HEK293 (cell line): ENCODE results near the gene TFE3.

Experiments
- CTCF ChIA-PET: fragments of 350-600 bp; formaldehyde crosslinking; extraction: SDS; loops from one replicate; lab custom pipeline; 2021; ENCODE audit warnings: antibody characterized with exemption; lab: Yijun Ruan, JAX
- POLR2A ChIA-PET: fragments of 300-600 bp; formaldehyde crosslinking; extraction: SDS; loops from one replicate; lab custom pipeline; 2020; ENCODE audit warnings: antibody characterized with exemption, inconsistent platforms; lab: Yijun Ruan, JAX
- H3K27ac ChIP-seq: fragments of 200-500 bp; sonication (Bioruptor generic); 2 replicates; pipeline ENCODE4 v1.5.1; 2014; ENCODE audit warnings: low read depth, low read length, control low read depth, inconsistent platforms; ENCODE audit errors: extremely low read depth
- H3K36me3 ChIP-seq, 2 experiments: fragments of 200-500 bp in 1 of 2; sonication (Bioruptor generic) in 1 of 2; 1 replicate in 1 of 2; 2 replicates in 1 of 2; pipeline ENCODE4 v1.5.1; 2014 to 2017; ENCODE audit warnings: inconsistent platforms in 2 of 2, low read length in 2 of 2; ENCODE audit not compliant: control insufficient read depth in 2 of 2, insufficient read depth in 1 of 2
- H3K4me1 ChIP-seq: fragments of 200-500 bp; sonication (Bioruptor generic); 2 replicates; pipeline ENCODE4 v1.5.1; 2014; ENCODE audit warnings: mild to moderate bottlenecking, low read length, inconsistent platforms; ENCODE audit not compliant: control insufficient read depth, insufficient read depth
- H3K4me3 ChIP-seq: 2 replicates; pipeline ENCODE4 v1.5.1; 2011; ENCODE audit warnings: low read depth, mild to moderate bottlenecking, control low read depth, low read length, moderate library complexity
- H3K9me3 ChIP-seq: fragments of 200-500 bp; sonication (Bioruptor generic); 2 replicates; pipeline ENCODE4 v1.5.1; 2014; ENCODE audit warnings: low read depth, low read length, inconsistent platforms; ENCODE audit not compliant: control insufficient read depth, insufficient read depth
- BCL11A ChIP-seq: fragments of 450-650 bp; formaldehyde crosslinking; IDR thresholded peaks from 2 replicates; pipeline ENCODE4 v1.5.1; 2016; ENCODE audit warnings: low read depth, missing biosample characterization, missing genetic modification characterization
- KLF17 ChIP-seq: fragments of 450-650 bp; formaldehyde crosslinking; IDR thresholded peaks from 2 replicates; pipeline ENCODE4 v1.5.1; 2016; ENCODE audit warnings: missing biosample characterization, missing genetic modification characterization
- SP3 ChIP-seq: fragments of 450-650 bp; formaldehyde crosslinking; IDR thresholded peaks from 2 replicates; pipeline ENCODE4 v1.5.1; 2016; ENCODE audit warnings: missing biosample characterization, missing genetic modification characterization
- ZBTB48 ChIP-seq: fragments of 450-650 bp; formaldehyde crosslinking; IDR thresholded peaks from 2 replicates; pipeline ENCODE4 v1.5.1; 2016; ENCODE audit warnings: missing biosample characterization, missing genetic modification characterization
- ZIC2 ChIP-seq: fragments of 450-650 bp; formaldehyde crosslinking; IDR thresholded peaks from 2 replicates; pipeline ENCODE4 v1.5.1; 2016; ENCODE audit warnings: missing biosample characterization, missing genetic modification characterization
- ZNF133 ChIP-seq: fragments of 450-650 bp; formaldehyde crosslinking; IDR thresholded peaks from 2 replicates; pipeline ENCODE4 v1.5.1; 2016; ENCODE audit warnings: missing biosample characterization, missing genetic modification characterization
- ZNF16 ChIP-seq: fragments of 450-650 bp; formaldehyde crosslinking; IDR thresholded peaks from 2 replicates; pipeline ENCODE4 v1.5.1; 2016; ENCODE audit warnings: low read depth, missing biosample characterization, missing genetic modification characterization
- ZNF518A ChIP-seq: fragments of 450-650 bp; formaldehyde crosslinking; conservative IDR thresholded peaks from 2 replicates; pipeline ENCODE4 v1.5.1; 2016; ENCODE audit warnings: low read depth, missing biosample characterization, missing genetic modification characterization
- ZNF600 ChIP-seq: fragments of 450-650 bp; formaldehyde crosslinking; IDR thresholded peaks from 2 replicates; pipeline ENCODE4 v1.5.1; 2016; ENCODE audit warnings: missing biosample characterization, missing genetic modification characterization
- ZNF658 ChIP-seq: fragments of 450-650 bp; formaldehyde crosslinking; IDR thresholded peaks from 2 replicates; pipeline ENCODE4; 2016; ENCODE audit warnings: missing biosample characterization, missing genetic modification characterization
- ZNF777 ChIP-seq: fragments of 450-650 bp; formaldehyde crosslinking; IDR thresholded peaks from 2 replicates; pipeline ENCODE4 v1.5.1; 2017; ENCODE audit warnings: missing biosample characterization, missing genetic modification characterization, borderline replicate concordance
- ZNF791 ChIP-seq: fragments of 450-650 bp; formaldehyde crosslinking; IDR thresholded peaks from 2 replicates; pipeline ENCODE4 v1.5.1; 2016; ENCODE audit warnings: missing biosample characterization, missing genetic modification characterization
- ZNF837 ChIP-seq: fragments of 450-650 bp; formaldehyde crosslinking; IDR thresholded peaks from 2 replicates; pipeline ENCODE4 v1.5.1; 2016; ENCODE audit warnings: missing biosample characterization, missing genetic modification characterization
- ZSCAN18 ChIP-seq: fragments of 450-650 bp; formaldehyde crosslinking; IDR thresholded peaks from 2 replicates; pipeline ENCODE4 v1.5.1; 2016; ENCODE audit warnings: missing biosample characterization, missing genetic modification characterization
- ZXDB ChIP-seq: fragments of 450-650 bp; formaldehyde crosslinking; IDR thresholded peaks from 2 replicates; pipeline ENCODE4 v1.5.1; 2016; ENCODE audit warnings: missing biosample characterization, missing genetic modification characterization
- TF ChIP-seq, protein P1 (sequence below): fragments of 450-650 bp; formaldehyde crosslinking; IDR thresholded peaks from 2 replicates; pipeline ENCODE4 v1.5.1; 2016; ENCODE audit warnings: missing biosample characterization, missing genetic modification characterization

Gene TFE3

DNA sequence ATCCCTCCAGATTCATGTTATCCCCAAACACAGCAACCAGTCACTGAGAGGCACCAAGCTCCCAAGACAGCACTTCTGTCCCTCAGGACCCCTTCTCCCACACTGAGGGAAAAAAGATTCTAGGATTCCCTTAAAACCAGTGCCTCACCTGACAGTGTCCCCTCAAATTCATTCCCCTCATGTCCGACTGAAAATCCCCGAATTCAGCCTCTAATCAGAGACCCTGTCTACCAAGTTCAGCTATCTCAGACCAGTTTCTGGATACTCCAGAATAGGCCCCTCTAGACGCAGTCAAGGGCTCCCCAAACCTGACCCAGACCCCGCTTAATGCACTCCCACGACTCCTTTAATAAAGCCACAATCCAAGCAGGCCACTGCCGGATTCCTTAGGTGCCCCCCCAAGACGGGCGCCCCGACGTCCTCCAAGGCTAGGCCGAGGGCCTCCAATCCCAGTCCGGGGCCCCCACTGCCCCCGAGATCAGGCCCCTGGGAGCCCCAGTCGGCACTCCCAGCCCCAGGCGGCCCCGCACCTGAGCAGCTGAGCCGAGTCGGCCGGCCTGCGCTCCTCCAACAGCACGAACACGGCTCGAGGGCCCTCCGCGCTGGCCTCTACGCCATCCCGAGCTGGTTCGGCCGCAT, 457 bp downstream of the TFE3 start (continued):
- TF ChIP-seq ZNF518A (tag by site-specific recombination) (no peak), ZSCAN18 (no peak), ZNF837 (tag by site-specific recombination) (no peak), ZXDB (tag by site-specific recombination) (peak; percentile 77; the same call in 1 of the 2 replicates), ZNF777 (tag by site-specific recombination) (0 out of 2 replicates have a peak, but pooled peaks have one; percentile 27)

DNA sequence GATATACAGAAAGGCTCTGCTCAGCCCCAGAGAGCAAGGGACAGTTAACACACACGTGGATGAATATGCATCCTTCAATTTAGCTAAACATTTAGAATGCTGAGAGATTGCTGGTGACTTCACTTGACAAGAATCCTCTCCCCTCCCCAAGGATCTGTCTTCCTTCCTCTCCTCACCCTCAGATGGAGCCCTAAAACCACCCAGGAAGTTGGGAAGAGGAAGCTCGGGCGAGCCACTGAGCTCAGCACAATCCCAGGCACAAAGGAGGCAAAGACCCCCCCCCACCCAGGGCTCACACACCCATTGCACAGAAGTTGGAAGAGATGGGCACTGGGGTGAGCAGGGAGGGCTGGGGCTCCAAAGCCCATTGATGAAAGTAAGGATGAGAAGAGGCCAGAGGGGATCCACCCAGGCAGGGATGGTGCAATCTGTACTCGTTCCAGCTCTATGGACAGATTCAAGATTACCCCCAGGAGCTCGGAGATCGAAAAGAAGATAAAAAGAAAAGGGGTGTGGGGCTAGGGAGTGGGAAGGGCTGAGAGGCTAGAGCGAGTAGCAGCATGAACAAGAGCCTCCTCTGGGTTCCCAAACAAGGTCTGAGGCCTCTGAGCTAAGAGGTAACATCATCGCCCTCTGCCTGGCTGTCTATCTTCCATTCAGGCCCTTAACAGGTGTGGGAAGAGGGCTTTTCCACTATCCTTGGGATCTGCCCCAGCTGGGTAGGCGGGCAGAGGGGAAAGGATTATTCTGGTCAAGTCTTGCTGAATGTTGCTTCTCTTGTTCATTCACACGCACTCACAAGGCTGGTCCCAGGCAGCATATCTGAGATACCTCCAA, 1.2 kb downstream of the TFE3 start:
- H3K9me3 ChIP-seq, result no peaks in the 10 kb centered on the region
- peak overlapping the region; percentile 86; the same call in 1 of the 2 replicates for H3K27ac ChIP-seq
- POLR2A ChIA-PET, result interaction anchor here (0.6 to 3.2 kb wide), 6 partner anchors 11 to 149 kb away, joined by 3 to 24 read pairs (median 7); partner anchors contain the start of genes GRIPAP1 and OTUD5
- H3K4me3 ChIP-seq, result peak overlapping the region; percentile 77
- H3K4me1 ChIP-seq, result peaks cover 7% of the 10 kb centered on the region
- CTCF ChIA-PET, result interaction anchor here (0.6 to 1.3 kb wide), 6 partner anchors 69 to 1831 kb away, joined by 3 to 8 read pairs (median 3); partner anchors contain the start of gene KCND1
- peaks cover 5 to 27% of the 10 kb centered on the region in 2 experiments; a peak in 2 of 3 replicates for H3K36me3 ChIP-seq
- TF ChIP-seq SP3 (peak; percentile 4; the same call in 1 of the 2 replicates), ZIC2 (tag by site-specific recombination) (no peak), ZNF658 (tag by site-specific recombination) (no peak), ZNF133 (tag by site-specific recombination) (no peak), ZNF16 (tag by site-specific recombination) (no peak), KLF17 (tag by site-specific recombination) (0 out of 2 replicates have a peak, but pooled peaks have one; percentile 17), ZNF600 (tag by site-specific recombination) (peak; percentile 49; the same call in 1 of the 2 replicates), BCL11A (tag by site-specific recombination) (no peak), ZBTB48 (no peak), ZNF791 (no peak)
- TF ChIP-seq, protein P1, sequence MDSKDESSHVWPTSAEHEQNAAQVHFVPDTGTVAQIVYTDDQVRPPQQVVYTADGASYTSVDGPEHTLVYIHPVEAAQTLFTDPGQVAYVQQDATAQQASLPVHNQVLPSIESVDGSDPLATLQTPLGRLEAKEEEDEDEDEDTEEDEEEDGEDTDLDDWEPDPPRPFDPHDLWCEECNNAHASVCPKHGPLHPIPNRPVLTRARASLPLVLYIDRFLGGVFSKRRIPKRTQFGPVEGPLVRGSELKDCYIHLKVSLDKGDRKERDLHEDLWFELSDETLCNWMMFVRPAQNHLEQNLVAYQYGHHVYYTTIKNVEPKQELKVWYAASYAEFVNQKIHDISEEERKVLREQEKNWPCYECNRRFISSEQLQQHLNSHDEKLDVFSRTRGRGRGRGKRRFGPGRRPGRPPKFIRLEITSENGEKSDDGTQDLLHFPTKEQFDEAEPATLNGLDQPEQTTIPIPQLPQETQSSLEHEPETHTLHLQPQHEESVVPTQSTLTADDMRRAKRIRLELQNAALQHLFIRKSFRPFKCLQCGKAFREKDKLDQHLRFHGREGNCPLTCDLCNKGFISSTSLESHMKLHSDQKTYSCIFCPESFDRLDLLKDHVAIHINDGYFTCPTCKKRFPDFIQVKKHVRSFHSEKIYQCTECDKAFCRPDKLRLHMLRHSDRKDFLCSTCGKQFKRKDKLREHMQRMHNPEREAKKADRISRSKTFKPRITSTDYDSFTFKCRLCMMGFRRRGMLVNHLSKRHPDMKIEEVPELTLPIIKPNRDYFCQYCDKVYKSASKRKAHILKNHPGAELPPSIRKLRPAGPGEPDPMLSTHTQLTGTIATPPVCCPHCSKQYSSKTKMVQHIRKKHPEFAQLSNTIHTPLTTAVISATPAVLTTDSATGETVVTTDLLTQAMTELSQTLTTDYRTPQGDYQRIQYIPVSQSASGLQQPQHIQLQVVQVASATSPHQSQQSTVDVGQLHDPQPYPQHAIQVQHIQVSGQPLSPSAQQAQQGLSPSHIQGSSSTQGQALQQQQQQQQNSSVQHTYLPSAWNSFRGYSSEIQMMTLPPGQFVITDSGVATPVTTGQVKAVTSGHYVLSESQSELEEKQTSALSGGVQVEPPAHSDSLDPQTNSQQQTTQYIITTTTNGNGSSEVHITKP (tag by site-specific recombination), result 0 out of 2 replicates have a peak, but pooled peaks have one; percentile 24
